ENCODE measurements around the gene FAM131A.

GRCh38 chr3:184315871-184316661 is 21.3 kb upstream of the FAM131A start:
- TF ChIP-seq, protein P1, sequence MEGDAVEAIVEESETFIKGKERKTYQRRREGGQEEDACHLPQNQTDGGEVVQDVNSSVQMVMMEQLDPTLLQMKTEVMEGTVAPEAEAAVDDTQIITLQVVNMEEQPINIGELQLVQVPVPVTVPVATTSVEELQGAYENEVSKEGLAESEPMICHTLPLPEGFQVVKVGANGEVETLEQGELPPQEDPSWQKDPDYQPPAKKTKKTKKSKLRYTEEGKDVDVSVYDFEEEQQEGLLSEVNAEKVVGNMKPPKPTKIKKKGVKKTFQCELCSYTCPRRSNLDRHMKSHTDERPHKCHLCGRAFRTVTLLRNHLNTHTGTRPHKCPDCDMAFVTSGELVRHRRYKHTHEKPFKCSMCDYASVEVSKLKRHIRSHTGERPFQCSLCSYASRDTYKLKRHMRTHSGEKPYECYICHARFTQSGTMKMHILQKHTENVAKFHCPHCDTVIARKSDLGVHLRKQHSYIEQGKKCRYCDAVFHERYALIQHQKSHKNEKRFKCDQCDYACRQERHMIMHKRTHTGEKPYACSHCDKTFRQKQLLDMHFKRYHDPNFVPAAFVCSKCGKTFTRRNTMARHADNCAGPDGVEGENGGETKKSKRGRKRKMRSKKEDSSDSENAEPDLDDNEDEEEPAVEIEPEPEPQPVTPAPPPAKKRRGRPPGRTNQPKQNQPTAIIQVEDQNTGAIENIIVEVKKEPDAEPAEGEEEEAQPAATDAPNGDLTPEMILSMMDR (IDR thresholded peaks at IDR 0.05): no peak
- no peak for TF ChIP-seq POLR2A (IDR thresholded peaks at IDR 0.05)
